Stomach (tissue), 9 donors: ENCODE data around the gene C10orf90. TPM values are rescaled to one million over a fixed set of nuclear protein-coding genes. Genes with fewer than 3 reads are reported as not detected.

Experiments used
- DNase-seq, 2 donors: peaks; one replicate each; pipeline versions ENCODE4 v3.0.0 to v3.0.0-alpha.2; 2013 to 2019
- H3K27ac ChIP-seq, 5 donors: fragments of 200-600 bp in 4 of 5; sonication (generic) in 4 of 5; one replicate each; pipeline ENCODE4 v1.5.1; 2013 to 2019; ENCODE audit warnings: mild to moderate bottlenecking in 1 of 5, moderate library complexity in 1 of 5
- H3K27me3 ChIP-seq, 3 donors: fragments of 200-600 bp; sonication (generic); one replicate each; pipeline ENCODE4 v1.5.1; 2017 to 2019; ENCODE audit warnings: mixed run types in 1 of 3
- H3K36me3 ChIP-seq, 4 donors: fragments of 200-600 bp; sonication (generic); 1 replicate in 3 of 4; 2 replicates in 1 of 4; pipeline ENCODE4 v1.5.1; 2016 to 2019
- H3K4me1 ChIP-seq, 4 donors: fragments of 200-600 bp; sonication (generic); one replicate each; pipeline ENCODE4 v1.5.1; 2016 to 2019
- H3K4me3 ChIP-seq, 4 donors: fragments of 200-600 bp; sonication (generic) in 3 of 4; one replicate each; pipeline ENCODE4 v1.5.1; 2016 to 2019; ENCODE audit warnings: mild to moderate bottlenecking in 1 of 4
- H3K9me3 ChIP-seq, 4 donors: fragments of 200-600 bp; sonication (generic); one replicate each; pipeline ENCODE4 v1.5.1; 2016 to 2019
- CTCF ChIP-seq, 7 experiments: fragments of 450-650 bp in 4 of 7; fragments of 200-600 bp in 3 of 7; sonication (generic) in 3 of 7; IDR thresholded peaks; one replicate each; pipeline ENCODE4 v1.5.1; 2016 to 2019; ENCODE audit warnings: antibody characterized with exemption in 7 of 7, control low read depth in 2 of 7, mild to moderate bottlenecking in 1 of 7
- EP300 ChIP-seq: sonication (generic); formaldehyde crosslinking; IDR thresholded peaks from one replicate; pipeline ENCODE4 v1.6.1; 2017; ENCODE audit warnings: antibody characterized with exemption
- POLR2A ChIP-seq, 4 donors: fragments of 450-650 bp; IDR thresholded peaks; one replicate each; pipeline ENCODE4 v1.6.1; 2016; ENCODE audit warnings: antibody characterized with exemption in 4 of 4, control low read depth in 2 of 4, mild to moderate bottlenecking in 1 of 4, moderate library complexity in 1 of 4
- POLR2AphosphoS5 ChIP-seq, 3 donors: sonication (generic); formaldehyde crosslinking; IDR thresholded peaks; one replicate each; pipeline ENCODE4 v1.6.1; 2016; ENCODE audit warnings: antibody characterized with exemption in 3 of 3
- WGBS, 5 donors: extraction: QIAGEN DNeasy Blood & Tissue Kit in 3 of 5; methylation state at CpG; one replicate each; pipeline versions ENCODE4 v1.1.5 to v1.1.7; 2013 to 2018; 5-methylcytosine and 5-hydroxymethylcytosine counted together
- intact Hi-C: fragments of 100-400 bp; cut with DNase I; formaldehyde crosslinking; loops from one replicate; pipeline ENCODE4 v1.15.1; 2023; ENCODE audit warnings: low total_unique reads
- polyA plus RNA-seq, 3 donors: library from polyadenylated mRNA; stranded (reverse); fragments of 200-250 nt; gene quantifications; one replicate each; pipeline ENCODE4 v1.2.3, GENCODE V29; 2013
- total RNA-seq, 5 donors: library from RNA; depleted of rRNA; stranded (reverse); fragments of >200 nt; gene quantifications; one replicate each; pipeline versions ENCODE4 v1.1.0 to v1.2.3, GENCODE V29; 2014 to 2016
- donor health status: healthy with polysubstance abuse.
- donor health status: Bipolar disorder and iron deficiency.
- donor health status: healthy.

Gene C10orf90
- total and polyA plus RNA-seq, 8 donors = not detected

DNA sequence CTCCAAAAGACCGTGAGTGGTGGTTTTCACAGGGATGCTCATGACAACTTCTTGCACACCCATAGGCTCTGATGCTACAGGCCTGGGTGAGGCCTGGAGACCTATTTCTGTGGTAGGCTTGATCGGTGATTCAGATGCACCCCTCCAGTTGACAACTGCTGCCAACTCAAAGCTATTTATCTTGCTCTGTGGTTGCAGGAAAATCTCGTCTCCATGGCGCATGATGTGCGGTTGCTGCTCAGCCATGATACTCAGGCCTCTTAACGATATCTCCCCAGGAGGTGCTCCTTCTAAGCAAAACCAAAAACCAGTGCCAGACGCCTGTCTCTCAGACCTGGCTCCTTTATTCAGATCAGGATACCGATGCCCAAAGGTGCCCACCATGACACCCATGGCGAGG lies 31.4 kb downstream of the C10orf90 start:
- DNase-seq = no peak
- TF ChIP-seq CTCF (IDR thresholded peaks at IDR 0.05) = no peak
- TF ChIP-seq POLR2AphosphoS5 (IDR thresholded peaks at IDR 0.05) = no peak
- TF ChIP-seq EP300 = no peak
- TF ChIP-seq POLR2A (IDR thresholded peaks at IDR 0.05) = no peak
- WGBS, 5 donors = 87 to 98% (median 88%) methylated on average over 9 of the region's 9 CpGs
- intact Hi-C loops = no loop called here
- H3K27me3 ChIP-seq = no peaks in the 10 kb centered on the region
- H3K36me3 ChIP-seq = no peaks in the 10 kb centered on the region
- no peaks in the 10 kb centered on the region for H3K9me3 ChIP-seq
- H3K27ac ChIP-seq = no peak overlapping the region
- H3K4me1 ChIP-seq = no peaks in the 10 kb centered on the region
- no peak overlapping the region for H3K4me3 ChIP-seq

GRCh38 chr10:126638542-126638941 lies 32.0 kb downstream of the C10orf90 start:
- H3K4me3 ChIP-seq = no peak overlapping the region
- no peak for TF ChIP-seq CTCF (IDR thresholded peaks at IDR 0.05)
- TF ChIP-seq POLR2AphosphoS5 (IDR thresholded peaks at IDR 0.05) = no peak
- no peak for TF ChIP-seq EP300
- no peak for TF ChIP-seq POLR2A (IDR thresholded peaks at IDR 0.05)
- DNase-seq = no peak
- no peak overlapping the region for H3K27ac ChIP-seq
- no peaks in the 10 kb centered on the region for H3K27me3 ChIP-seq
- H3K9me3 ChIP-seq = no peaks in the 10 kb centered on the region
- no peaks in the 10 kb centered on the region for H3K36me3 ChIP-seq
- no peaks in the 10 kb centered on the region for H3K4me1 ChIP-seq
- intact Hi-C loops = no loop called here
- 59 to 79% (median 62%) methylated on average over 6 of the region's 6 CpGs for WGBS, 5 donors

- DNase-seq = no peak
- intact Hi-C loops = no loop called here
- Histone ChIP-seq H3K4me3 (no peak overlapping the region), H3K27me3 (no peaks in the 10 kb centered on the region), H3K36me3 (no peaks in the 10 kb centered on the region), H3K4me1 (no peaks in the 10 kb centered on the region), H3K27ac (no peak overlapping the region), H3K9me3 (no peaks in the 10 kb centered on the region)
- TF ChIP-seq CTCF (IDR thresholded peaks at IDR 0.05) (no peak), POLR2A (IDR thresholded peaks at IDR 0.05) (no peak), EP300 (no peak), POLR2AphosphoS5 (IDR thresholded peaks at IDR 0.05) (no peak)
- 79 to 92% (median 89%) methylated on average over 5 of the region's 5 CpGs for WGBS, 5 donors
These were observed 33.0 kb downstream of the C10orf90 start for GRCh38 chr10:126637501-126637900.

GRCh38 chr10:126634911-126635310 lies 35.6 kb downstream of the C10orf90 start:
- H3K36me3 ChIP-seq = no peaks in the 10 kb centered on the region
- intact Hi-C loops = no loop called here
- peak in 1 of 2 donors; percentile 9 for DNase-seq
- H3K4me3 ChIP-seq = no peak overlapping the region
- TF ChIP-seq CTCF (IDR thresholded peaks at IDR 0.05) = no peak
- TF ChIP-seq EP300 = no peak
- TF ChIP-seq POLR2AphosphoS5 (IDR thresholded peaks at IDR 0.05) = no peak
- no peak for TF ChIP-seq POLR2A (IDR thresholded peaks at IDR 0.05)
- WGBS, 5 donors = 47 to 70% (median 55%) methylated on average over 5 of the region's 5 CpGs
- no peak overlapping the region for H3K27ac ChIP-seq
- H3K4me1 ChIP-seq = no peaks in the 10 kb centered on the region
- no peaks in the 10 kb centered on the region for H3K27me3 ChIP-seq
- no peaks in the 10 kb centered on the region for H3K9me3 ChIP-seq
